Bone marrow (tissue), 2 donors: ENCODE measurements around the gene CTBP1.

Experiments used
- DNase-seq, 2 donors: peaks; one replicate each; lab custom pipeline; 2025; lab: John Stamatoyannopoulos, UW

CTBP1 gene

DNA sequence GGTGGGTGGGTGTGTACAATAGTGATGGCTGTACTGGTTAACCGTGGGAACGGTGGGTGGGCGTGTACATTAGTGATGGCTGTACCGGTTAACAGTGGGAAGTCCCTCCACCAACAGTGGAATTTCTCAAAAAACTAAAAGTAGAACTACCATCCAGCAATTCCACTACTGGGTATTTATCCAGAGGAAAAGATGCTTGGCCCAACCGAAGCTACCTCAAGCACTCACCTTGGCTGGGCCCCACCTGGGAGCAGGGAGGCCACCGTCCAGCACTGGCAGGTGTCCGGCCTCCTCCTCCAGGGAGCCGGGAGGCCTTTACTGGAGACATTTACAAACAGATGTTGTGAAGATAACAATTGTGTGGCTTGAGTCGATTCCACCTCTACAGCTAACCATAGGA is 34.8 kb upstream of the CTBP1 start:
- no peak for DNase-seq

DNA sequence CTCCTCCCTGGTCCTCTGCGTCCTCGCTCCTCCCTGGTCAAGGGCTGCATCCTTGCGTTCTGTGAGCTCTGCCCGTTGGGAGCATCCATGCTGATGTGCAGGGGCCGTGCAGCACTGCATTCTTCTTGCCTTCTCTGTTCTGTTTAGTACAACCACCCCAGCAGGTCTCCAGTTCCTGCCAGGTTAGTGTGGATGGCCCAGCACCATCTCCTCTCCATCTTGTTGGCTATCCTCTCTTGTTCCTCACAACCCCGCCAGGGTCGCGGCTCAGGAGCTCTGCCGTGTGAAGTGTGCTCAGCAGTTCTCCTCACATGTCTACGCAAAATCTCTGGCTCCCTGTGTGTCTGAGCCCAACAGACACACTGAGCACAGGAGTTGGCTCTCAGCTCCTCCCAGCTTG is 30.3 kb upstream of the CTBP1 start:
- DNase-seq = no peak

DNA sequence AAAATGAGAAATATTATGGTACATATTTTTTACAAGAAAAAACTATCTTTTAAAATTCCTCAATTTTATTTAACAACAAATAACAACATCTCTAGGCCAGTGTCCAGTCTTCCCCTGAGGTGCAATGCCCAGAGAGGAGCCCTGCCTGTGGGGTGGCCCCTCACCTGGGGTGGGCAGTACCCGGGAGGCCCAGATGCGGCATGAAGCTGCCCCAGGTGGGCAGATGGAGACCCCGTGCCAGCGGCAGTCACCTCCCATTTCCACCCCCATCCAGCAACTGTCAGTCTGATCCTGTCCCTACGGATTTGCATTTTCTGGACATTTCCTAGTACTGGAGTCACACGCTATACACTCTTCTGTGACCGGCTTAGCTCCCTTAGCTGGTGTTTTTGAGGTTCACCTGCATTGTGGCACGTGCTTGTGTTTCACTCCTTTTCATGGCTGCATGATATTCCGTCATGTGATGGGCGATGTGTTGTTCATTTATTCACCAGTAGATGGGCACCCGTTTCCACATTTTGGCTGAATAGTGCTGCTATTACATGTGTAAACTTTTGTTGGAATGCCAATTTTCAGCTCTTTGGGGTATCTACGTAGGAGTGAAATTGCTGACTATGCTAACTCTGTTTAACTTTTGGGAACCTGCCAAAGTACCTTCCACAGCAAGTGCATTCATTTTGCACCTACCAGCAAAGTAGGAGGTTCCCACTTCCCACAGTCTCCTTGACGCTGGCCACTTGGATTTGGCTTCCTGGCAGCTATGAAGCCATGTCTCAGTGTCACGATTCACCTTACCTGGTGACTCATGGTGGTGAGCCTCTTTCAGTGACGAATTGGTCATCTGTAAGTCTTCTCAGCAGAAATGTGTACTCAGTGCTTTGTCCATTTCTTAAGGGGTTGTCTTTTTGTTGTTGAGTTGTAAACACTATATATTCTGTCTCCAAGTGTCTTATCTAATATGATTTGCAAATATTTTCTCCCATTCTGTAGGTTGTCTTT is 29.0 kb upstream of the CTBP1 start:
- DNase-seq = no peak

DNA sequence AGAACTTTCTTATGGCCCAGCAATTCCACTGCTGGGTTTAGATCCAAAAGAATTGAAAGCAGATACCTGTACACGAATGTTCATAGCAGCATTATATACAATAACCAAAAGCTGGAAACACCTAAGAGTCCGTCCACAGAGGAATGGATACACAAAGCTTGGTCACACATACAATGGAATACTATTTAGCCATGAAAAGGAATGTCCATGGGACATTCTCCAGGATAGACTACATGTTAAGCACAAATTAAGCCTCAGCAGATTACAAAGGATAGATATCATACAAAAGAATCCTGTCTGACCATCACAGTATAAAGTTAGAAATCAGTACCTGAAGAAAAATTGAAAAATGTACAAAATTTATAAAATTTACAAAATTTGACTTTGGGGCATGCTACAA is 28.1 kb upstream of the CTBP1 start:
- DNase-seq = no peak

DNA sequence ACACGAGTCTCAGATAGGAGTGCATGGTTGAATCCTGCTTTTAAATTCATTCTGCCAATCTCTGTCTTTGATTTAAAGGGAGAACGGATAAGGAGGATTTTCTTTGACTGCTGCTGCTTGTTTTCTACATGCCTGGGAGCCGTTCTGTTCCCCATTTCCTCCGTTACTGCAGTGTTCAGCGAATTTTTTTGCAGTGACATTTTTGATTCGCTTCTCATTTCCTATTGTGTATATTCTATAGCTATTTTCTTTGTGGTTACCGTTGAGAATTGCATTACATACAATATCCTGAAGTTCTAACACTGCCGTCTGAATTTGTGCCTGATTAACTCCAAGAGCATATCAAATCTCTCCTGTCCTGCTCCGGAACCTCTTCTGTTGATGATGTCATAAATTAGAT is 25.9 kb upstream of the CTBP1 start:
- no peak for DNase-seq

DNA sequence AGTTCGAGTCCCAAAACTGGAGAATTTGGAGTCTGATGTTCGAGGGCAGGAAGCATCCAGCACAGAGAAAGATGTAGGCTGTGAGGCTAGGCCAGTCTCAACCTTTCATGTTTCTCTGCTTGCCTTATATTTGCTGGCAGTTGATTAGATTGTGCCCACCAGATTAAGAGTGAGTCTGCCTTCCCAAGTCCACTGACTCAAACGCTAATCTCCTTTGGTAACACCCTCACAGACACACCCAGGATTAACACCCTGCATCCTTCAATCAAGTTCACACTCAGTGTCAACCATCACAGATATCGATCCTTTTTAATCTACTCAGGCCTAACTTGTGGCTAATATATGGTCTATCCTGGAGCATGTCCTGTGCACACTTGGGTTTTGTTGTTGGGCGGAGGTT is 22.8 kb upstream of the CTBP1 start:
- DNase-seq = no peak

DNA sequence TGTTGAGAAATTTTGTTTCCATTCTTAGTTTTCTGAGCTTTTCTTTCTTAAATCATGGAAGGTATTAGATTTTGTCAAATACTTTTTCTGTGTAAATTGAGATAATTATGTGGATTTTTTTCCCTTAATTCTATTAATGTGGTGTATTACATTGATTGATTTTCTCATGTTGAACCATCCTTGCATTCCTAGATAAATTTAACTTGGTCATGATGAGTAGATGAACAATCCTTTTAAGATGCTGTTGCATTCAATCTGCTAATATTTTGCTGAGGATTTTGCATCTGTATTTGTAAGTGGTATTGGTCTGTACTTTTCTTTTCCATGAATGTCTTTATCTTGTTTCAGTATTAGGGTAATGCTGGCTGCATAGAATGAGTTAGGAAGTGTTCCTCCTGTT is 20.3 kb upstream of the CTBP1 start:
- DNase-seq = no peak

DNA sequence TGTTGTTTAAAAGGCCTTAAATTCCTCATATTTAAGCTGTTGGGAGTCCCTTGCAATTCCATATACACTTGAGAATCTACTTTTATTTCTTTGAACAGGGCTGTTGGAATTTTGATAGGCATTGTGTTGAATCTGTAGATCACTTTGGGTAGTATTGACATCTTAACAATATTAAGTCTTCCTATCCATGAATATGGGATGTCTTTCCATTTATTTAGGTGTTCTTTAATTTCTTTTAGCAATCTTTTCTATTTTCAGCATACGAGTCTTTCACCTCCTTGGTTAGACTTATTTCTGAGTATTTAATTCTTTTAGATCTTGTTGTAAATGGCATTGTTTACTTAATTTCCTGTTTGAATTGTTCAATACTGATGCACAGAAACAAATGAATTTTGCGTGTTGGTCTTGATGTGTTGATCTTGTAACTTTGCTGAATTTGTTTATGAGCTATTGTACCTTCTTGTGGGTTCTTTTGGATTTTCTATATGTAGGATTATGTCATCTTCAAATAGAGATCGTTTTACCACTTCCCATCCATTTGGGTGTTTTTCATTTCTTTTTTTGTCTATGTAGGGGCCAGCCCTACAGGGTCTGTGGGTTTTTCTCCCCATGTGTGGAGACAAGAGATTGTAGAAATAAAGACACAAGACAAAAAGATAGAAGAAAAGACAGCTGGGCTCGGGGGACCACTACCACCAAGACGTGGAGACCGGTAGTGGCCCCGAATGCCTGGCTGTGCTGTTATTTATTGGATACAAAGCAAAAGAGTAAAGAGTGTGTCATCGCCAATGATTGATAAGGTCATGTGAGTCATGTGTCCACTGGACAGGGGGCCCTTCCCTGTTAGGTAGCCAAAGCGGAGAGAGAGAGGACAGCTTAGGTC is 18.2 kb upstream of the CTBP1 start:
- DNase-seq = no peak

DNA sequence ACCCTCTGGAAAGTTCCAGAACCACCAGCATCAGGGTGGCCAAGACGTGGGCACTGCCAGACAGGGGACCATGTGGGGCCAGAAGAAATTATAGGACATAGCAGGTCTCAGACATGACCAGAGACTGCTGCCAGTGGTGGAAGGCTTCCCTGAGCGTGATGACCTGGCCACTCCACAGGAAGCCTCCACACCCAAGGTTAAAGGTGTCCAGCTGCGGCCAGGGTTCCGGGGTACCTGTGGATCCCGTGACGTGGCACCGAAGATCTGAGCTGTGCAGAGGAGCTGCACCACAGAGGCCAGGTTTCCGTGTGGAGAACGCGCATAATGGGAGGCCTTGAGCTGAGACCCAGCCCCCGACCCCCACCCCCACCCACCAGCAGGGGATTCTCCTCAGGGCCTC is 16.4 kb upstream of the CTBP1 start:
- no peak for DNase-seq

DNA sequence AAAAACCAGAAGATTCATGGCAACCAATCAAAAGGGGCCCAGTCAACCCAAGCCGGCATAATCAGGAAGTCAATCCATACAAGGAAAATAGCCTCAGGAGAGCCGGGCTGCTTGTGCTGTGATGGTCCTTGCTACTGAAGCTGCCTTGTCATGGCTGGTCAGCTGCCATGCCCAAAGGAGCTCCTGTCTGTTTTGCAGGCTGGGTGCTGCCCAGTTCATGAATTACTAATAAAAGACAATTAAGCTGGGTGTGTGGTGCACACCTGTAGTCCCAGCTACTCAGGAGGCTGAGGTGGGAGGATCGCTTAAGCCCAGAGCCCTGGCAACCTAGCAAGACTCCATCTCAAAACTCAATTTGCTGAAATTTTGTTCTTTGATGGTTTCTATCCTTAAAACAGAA is 16.0 kb upstream of the CTBP1 start:
- DNase-seq = no peak

DNA sequence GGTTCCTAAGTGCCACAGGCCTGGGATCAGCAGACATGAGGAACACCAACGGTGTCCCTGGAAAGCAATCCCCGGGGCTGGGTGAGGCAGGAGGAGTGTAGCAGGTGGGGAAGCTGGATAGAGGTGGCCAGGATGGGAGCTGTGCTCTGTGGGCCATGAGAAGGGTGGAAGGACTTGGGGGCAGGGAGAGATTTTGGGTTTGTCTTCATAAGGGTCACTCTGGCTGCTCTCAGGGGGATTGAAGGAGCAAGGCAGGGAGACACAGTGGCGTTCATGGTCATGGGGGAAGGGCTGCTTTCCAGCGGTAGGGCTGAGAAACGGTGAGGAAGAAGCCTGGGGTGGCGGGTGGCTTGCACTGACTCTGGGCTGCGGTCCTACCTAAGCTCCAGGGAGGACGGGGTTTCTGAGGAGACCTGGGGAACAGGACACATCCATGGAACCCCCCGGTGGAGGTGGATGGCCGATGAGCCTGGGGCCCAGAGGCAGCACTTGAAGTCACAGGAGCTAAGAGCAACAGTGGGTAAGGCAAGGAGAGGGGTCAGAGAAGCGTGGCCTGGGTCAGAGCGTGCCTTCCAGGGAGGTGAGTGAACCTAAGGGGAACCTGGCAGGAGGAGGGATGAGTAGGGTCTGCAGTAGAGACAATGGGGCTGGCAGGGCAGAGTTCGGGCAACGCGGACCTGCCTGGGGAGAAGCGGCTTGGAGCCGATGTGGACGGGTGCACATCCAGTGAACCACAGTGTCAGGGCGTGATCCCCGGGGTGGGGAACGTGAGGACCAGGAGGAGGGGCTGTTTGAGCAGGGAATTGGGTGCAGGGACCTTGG is 12.4 kb upstream of the CTBP1 start:
- DNase-seq = no peak

DNA sequence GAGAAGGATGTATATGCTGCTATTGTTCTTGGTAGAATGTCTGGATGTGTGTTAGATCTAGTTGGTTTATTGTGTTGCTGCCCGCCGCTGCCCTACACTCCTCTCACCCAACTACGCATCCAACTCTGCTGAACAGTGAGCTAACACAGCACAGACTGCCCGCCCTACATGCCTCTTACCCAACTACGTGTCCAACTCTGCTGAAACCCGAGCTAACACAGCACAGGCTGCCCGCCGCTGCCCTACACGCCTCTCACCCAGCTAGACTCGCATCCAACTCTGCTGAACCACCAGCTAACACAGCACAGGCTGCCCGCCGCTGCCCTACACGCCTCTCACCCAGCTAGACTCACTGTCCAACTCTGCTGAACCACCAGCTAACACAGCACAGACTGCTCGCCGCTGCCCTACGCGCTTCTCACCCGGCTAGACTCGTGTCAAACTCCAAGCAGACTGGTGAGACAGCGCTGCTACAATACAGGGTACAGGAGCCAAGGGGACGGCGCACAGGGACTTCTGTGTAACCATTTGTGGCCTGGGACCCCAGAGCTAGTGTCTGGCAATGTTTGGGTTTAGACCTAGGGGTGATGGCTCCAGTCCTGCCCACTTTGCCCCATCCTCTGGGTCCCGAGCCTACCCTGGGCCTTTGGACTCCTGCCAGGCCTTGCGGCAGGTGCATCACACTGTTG is 11.6 kb upstream of the CTBP1 start:
- no peak for DNase-seq

DNA sequence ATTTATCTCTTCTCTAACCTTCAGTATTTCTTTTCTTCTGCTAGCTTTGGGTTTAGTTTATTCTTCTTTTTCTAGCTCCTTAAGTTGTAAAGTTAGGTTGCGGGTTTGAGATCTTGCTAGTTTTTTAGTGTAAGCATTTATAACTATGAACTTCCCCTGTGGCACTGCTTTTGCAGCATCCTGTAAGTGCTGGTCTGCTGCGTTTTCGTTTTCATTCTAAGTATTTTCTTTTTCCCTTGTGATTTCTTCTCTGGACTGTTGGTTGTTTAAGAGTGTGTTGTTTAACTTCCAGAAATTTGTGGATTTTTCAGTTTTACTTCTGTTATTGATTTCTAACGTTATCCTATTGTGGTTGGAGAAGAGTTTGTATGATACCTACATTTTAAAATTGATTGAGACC is 11.0 kb upstream of the CTBP1 start:
- no peak for DNase-seq

DNA sequence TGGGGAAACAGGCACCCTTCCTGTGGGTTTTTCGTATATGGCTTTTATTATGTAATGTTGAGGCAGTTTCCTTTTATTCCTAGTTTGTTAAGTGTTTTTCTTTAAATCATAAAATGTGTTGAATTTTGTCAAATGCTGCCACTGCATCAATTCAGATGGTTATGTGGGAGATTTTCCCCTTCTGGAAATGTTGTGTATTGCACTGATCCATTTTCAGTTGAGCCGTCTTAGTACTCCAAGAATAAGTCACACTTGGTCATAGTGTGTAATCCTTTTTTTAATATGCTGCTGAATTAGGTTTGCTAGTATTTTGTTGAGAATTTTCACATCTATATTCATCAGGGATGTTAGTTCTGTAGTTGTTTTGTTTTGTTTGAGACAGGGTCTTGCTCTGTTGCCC is 9.5 kb upstream of the CTBP1 start:
- DNase-seq = no peak

DNA sequence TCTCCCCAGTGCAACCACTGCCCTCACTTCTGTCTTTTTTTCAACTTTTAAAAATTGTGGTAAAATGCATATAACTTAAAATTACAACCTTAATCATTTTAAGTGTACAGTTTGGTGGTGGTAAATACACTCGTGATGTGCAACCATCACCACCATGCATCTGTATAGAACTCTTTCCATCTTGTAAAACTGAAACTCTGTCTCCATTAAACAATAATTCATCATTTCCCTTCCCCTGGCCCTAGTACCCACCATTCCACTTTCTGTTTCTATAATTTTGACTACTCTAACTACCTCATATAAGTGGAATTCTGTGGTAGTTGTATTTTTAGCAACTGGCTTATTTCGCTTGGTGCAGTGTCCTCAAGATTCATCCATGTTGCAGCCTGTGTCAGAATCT is 6.8 kb upstream of the CTBP1 start:
- no peak for DNase-seq

DNA sequence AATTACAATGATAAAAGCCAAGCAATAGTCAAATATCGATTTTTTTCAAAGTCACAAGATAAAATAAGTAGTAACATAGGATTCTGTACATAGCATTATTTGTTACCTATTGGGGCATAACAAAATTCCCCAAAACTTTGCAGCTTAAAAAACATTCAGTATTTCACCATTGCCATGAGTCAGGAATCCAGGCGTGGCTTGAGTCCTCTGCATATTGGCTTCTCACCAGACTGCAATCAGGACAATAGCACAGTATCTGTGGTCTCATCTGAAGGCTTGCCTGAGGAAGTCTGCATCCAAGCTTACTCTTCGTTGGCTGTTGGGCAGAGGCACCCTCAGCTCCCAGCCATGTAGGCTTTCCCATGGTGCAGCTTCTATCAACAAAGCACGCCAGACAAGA is 6.2 kb upstream of the CTBP1 start:
- no peak for DNase-seq

DNA sequence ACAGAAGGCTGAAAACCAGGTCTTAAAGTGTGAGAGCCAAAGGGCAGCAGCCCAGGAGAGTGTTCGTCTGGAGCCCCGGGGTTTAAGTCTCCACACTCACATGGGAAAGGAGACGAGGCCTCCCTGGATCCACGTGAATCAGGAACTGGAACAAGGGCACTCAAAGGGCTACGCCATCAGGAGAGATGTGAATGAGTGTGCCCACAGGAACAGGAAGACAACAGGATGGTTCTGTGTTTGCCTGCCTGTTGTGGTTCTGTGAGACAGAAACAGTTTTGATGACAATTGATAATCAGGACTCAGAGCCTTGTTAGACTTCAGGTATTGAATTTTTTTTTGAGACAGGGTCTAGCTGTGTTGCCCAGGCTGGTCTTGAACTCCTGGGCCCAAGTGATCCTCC is 4.9 kb upstream of the CTBP1 start:
- DNase-seq = no peak

DNA sequence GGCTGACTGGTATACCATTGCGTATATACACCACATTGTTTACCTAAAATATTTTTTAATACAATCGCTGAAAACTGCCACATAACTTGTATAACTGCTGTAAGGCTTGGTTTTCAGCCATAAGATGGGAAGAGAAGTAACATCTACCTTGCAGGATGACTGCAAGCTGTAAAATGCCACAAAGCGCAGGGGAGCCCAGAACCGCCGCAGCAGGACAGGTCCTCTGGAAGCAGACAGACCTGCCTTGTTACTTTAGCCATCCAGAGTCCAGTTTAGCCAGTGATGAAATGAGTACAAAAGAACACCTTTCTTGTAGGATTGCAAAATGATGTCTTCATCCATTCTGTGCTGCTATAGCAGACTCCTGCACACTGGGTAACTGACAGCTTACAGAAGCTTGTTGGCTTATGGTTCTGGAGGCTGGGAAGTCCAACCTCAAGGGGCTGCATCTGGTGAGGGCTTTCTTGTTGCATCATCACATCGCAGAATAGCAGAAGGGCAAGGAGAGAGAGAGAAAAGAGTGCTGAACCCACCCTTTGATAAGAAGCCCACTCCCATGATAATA is 4.1 kb upstream of the CTBP1 start:
- no peak for DNase-seq

DNA sequence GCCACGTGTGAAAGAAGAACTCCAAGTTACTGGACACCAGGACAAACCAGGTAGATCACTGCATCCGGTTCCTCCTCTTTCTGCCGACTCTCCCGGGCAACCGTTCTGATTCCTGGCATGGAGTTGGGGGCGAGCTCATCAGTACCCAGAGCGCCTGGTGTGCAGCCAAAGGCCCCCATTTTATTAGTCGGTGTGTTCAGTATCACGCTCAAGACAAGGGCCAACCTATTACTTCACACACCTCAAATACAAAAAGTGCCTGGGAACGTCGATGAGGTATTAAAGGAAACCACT is 2.8 kb upstream of the CTBP1 start:
- DNase-seq = no peak

DNA sequence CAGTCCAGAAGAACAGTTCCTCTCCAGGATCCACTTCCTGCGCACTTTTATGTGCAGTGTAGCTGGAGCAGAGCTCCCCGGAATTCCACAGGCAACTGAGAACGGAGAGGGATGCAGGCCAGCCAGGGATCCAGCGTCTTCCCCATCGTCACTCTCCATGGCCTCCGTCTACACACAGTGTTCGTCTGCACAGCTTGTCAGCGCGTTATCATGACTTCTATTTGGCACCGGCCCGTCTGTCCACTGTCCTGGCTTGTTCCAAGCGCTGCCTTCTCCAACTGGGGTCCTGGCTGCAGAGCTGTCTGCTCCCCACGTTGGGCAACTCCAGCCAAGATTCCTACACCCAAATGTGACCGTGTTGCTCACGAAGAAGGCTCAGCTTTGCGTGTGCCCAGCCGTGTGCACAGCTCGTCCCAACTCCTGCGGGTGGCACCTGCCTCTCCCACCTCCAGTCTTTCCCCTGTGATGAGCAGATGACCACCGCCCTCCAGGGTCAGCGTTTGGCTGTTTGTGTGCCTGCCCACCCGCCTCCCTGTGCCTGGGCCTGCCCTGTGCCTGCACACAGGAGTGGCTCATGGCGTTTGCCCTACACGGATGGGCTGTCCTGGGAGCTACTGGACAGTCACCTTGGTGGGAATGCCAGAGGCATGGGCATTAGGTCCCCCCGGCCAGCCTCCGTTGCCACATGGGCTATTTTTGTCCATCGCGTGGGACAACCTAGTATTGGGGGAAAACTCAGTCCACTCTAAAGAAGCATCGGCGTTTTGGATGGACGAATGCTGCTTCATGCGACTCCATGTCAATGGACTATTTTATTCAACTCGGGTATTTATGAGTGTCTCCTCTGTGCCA is 2.2 kb upstream of the CTBP1 start:
- DNase-seq = no peak

DNA sequence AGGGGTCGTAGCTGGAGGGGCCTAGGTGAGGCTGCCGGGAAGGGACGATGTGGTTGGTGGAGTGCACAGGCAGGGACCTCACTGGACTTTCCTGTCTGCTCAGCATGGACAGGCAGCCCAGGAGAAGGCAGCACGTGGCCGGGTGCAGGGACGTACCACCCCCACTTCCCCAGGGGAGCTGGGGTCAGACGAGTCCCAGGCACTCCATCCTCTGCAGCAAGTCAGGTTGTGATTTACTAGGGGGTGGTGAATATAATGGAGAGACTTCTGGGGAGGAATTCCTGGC is 1.5 kb upstream of the CTBP1 start:
- no peak for DNase-seq
